A673 (cell line): ENCODE measurements around the gene ATP10D.
"Not testable (repeated sequence)": the region's sequence is repeated elsewhere in the genome, so short reads cannot be mapped to it uniquely, and the experiment has no call there.

Source experiments
- CTCF ChIP-seq: fragments of 300-800, 200-600 bp; sonication (generic); conservative IDR thresholded peaks from 2 replicates; pipeline ENCODE4 v1.5.1; 2017; ENCODE audit warnings: low read depth, mild to moderate bottlenecking, antibody characterized with exemption, low read length, moderate library complexity, mixed read lengths
- EZH2 ChIP-seq: fragments of 200-600 bp; sonication (generic); IDR thresholded peaks from 2 replicates; pipeline ENCODE4 v1.6.1; 2017; ENCODE audit warnings: borderline replicate concordance, low read depth, mild to moderate bottlenecking, mixed read lengths, antibody characterized with exemption, low read length; ENCODE audit not compliant: poor library complexity, severe bottlenecking

- not testable (repeated sequence) for TF ChIP-seq CTCF, EZH2
Measured at GRCh38 chr4:47486727-47487126, 1.7 kb downstream of the ATP10D start.
